Prostate gland (tissue), 2 donors: ENCODE data around the gene PIK3C2G. TPM values are rescaled to one million over a fixed set of nuclear protein-coding genes. Genes with fewer than 3 reads are reported as not detected.

Experiments used
- DNase-seq: peaks from one replicate; pipeline ENCODE4 v3.0.0-alpha.2; 2019; ENCODE audit warnings: low spot score
- H3K27ac ChIP-seq, 2 donors: fragments of 200-600 bp; sonication (generic); 2 replicates each; pipeline ENCODE4 v1.5.1; 2017 to 2019
- H3K27me3 ChIP-seq: fragments of 200-600 bp; sonication (generic); replicated peaks from 2 replicates; pipeline ENCODE4 v1.5.1; 2019; ENCODE audit not compliant: insufficient read depth
- H3K36me3 ChIP-seq, 2 donors: fragments of 200-600 bp; sonication (generic); 1 replicate in 1 of 2; 2 replicates in 1 of 2; pipeline versions ENCODE4 v1.5.1 to v1.8.1; 2017 to 2019
- H3K4me1 ChIP-seq: fragments of 200-600 bp; sonication (generic); replicated peaks from 2 replicates; pipeline ENCODE4 v1.5.1; 2019
- H3K4me3 ChIP-seq, 2 donors: fragments of 200-600 bp; sonication (generic); 2 replicates each; pipeline ENCODE4 v1.5.1; 2017 to 2019
- H3K9me3 ChIP-seq: fragments of 200-600 bp; sonication (generic); 2 replicates; pipeline ENCODE4 v1.5.1; 2017
- CTCF ChIP-seq, 4 experiments: fragments of 200-600 bp in 2 of 4; fragments of 450-650 bp in 2 of 4; sonication (generic) in 2 of 4; IDR thresholded peaks; 1 replicate in 3 of 4; 2 replicates in 1 of 4; pipeline ENCODE4 v1.5.1; 2016 to 2019; ENCODE audit warnings: antibody characterized with exemption in 4 of 4, mild to moderate bottlenecking in 2 of 4, moderate library complexity in 2 of 4
- POLR2A ChIP-seq: fragments of 450-650 bp; IDR thresholded peaks from one replicate; pipeline ENCODE4 v1.6.1; 2016; ENCODE audit warnings: antibody characterized with exemption, mild to moderate bottlenecking
- POLR2AphosphoS5 ChIP-seq: sonication (generic); formaldehyde crosslinking; IDR thresholded peaks from one replicate; pipeline ENCODE4 v1.6.1; 2017; ENCODE audit warnings: antibody characterized with exemption
- WGBS: methylation state at CpG from one replicate; pipeline ENCODE4 v1.1.5; 2018; 5-methylcytosine and 5-hydroxymethylcytosine counted together
- intact Hi-C: fragments of 100-400 bp; cut with DNase I; formaldehyde crosslinking; loops from one replicate; pipeline ENCODE4 v1.14.2; 2022
- total RNA-seq, 2 donors: library from RNA; depleted of rRNA; stranded (reverse); fragments of >200 nt; gene quantifications; one replicate each; pipeline ENCODE4 v1.1.0, GENCODE V29; 2016

PIK3C2G gene
- total RNA-seq, 2 donors from 2014 or later: 1.4 to 2.1 TPM

DNA sequence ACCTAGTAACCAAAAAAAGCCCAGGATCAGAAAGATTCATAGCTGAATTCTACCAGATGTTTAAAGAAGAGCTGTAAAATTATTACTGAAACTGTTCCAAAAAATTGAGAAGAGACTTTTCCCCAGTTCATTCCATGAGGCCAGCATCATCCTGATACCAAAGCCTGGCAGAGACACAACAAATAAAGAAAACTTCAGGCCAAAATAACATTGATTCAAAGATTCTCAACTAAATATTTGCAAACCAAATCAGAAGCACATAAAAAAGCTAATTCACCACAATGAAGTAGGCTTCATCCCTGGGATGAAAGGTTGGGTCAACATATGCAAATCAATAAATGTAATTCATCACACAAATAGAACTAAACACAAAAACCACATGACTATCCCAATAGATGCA is 325.3 kb downstream of the PIK3C2G start:
- H3K27ac ChIP-seq: no peak overlapping the region
- no peak overlapping the region for H3K4me3 ChIP-seq
- intact Hi-C loops: no loop called here

DNA sequence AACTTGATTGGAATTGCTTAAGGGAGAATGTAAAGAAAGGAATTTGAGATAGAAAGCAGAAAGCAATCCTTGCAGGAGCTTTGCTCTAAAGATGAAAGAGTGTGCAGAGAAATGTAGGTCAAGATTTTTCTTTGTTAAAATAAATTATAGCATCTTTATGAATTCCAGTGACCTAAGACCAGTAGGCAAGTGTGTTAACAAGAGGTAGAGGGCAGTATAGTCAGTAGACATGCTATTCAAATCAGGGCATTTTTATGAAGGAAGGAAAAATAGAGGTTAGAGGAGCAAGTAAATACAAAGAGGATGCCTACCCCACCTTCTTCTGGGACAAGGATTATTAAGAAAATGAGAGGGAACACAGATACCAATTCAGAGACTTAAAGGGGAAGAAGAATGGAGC is 328.0 kb downstream of the PIK3C2G start:
- H3K9me3 ChIP-seq: no peaks in the 10 kb centered on the region
- no peak for DNase-seq
- intact Hi-C loops: no loop called here
- no peak for TF ChIP-seq CTCF (IDR thresholded peaks at IDR 0.05)
- TF ChIP-seq POLR2A: no peak
- no peak for TF ChIP-seq POLR2AphosphoS5
- no peaks in the 10 kb centered on the region for H3K4me1 ChIP-seq
- no peak overlapping the region for H3K4me3 ChIP-seq
- no peak overlapping the region for H3K27ac ChIP-seq
- no peaks in the 10 kb centered on the region for H3K27me3 ChIP-seq
- no peaks in the 10 kb centered on the region for H3K36me3 ChIP-seq

More for the DNA sequence above, 325.3 kb downstream of the PIK3C2G start:
- no peaks in the 10 kb centered on the region for H3K4me1 ChIP-seq
- DNase-seq: no peak
- TF ChIP-seq POLR2AphosphoS5: no peak
- no peak for TF ChIP-seq POLR2A
- TF ChIP-seq CTCF (IDR thresholded peaks at IDR 0.05): no peak
- H3K27me3 ChIP-seq: no peaks in the 10 kb centered on the region
- no peaks in the 10 kb centered on the region for H3K9me3 ChIP-seq
- no peaks in the 10 kb centered on the region for H3K36me3 ChIP-seq

GRCh38 chr12:18591473-18591872 is 330.2 kb downstream of the PIK3C2G start:
- TF ChIP-seq CTCF (IDR thresholded peaks at IDR 0.05) (no peak), POLR2AphosphoS5 (no peak), POLR2A (no peak)
- Histone ChIP-seq H3K36me3 (no peaks in the 10 kb centered on the region), H3K9me3 (no peaks in the 10 kb centered on the region), H3K4me3 (no peak overlapping the region), H3K27ac (no peak overlapping the region), H3K27me3 (no peaks in the 10 kb centered on the region), H3K4me1 (no peaks in the 10 kb centered on the region)
- intact Hi-C loops: no loop called here
- DNase-seq: no peak

DNA sequence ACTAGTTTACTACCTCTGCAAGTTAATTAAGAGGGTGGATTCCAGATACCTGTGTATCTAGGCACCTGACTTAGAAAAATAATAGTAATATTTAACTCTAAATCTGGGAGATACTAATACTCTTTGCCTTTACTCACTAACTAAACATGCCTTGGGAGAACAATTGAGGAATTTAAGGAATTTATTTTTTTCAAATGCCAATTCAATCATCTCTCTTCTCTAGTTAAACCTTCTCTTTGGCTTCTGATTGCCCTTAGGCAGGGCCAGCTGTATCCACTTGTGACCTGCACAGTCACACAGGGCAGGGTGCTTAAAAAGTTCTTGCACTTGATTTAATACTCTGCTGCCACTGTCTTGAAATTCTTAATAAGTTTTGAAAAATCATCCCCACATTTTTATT is 334.1 kb downstream of the PIK3C2G start:
- Histone ChIP-seq H3K4me1 (no peaks in the 10 kb centered on the region), H3K4me3 (no peak overlapping the region), H3K9me3 (no peaks in the 10 kb centered on the region), H3K27ac (no peak overlapping the region), H3K36me3 (no peaks in the 10 kb centered on the region), H3K27me3 (no peaks in the 10 kb centered on the region)
- intact Hi-C loops: no loop called here
- TF ChIP-seq POLR2AphosphoS5 (no peak), POLR2A (no peak), CTCF (IDR thresholded peaks at IDR 0.05) (no peak)
- DNase-seq: no peak

DNA sequence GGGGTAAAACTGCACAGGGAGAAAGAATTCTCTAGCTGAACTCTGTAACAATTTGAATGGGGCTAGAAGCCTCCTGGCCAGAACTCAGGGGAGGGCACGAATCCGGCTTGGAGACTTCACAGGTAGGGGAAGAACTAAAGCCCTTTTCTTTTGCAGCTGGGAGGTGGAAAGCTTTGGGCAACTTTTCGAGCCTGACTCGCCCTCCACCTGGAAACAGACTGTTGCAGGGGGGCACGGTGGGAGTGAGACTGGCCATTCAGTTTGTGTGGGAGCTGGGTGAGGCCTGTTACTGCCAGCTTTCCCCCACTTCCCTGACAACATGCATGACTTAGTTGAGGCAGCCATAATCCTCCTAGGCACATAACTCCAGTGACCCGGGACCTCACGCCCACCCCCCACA is 340.6 kb downstream of the PIK3C2G start:
- no peak for TF ChIP-seq POLR2AphosphoS5
- TF ChIP-seq POLR2A: no peak
- TF ChIP-seq CTCF (IDR thresholded peaks at IDR 0.05): no peak
- Histone ChIP-seq H3K27ac (no peak overlapping the region), H3K4me1 (no peaks in the 10 kb centered on the region), H3K36me3 (no peaks in the 10 kb centered on the region), H3K4me3 (no peak overlapping the region), H3K27me3 (no peaks in the 10 kb centered on the region), H3K9me3 (no peaks in the 10 kb centered on the region)
- 89% methylated on average over 7 of the region's 7 CpGs for WGBS
- intact Hi-C loops: no loop called here
- DNase-seq: no peak
